ENCODE data around the gene VDR. TPM values are rescaled to one million over a fixed set of nuclear protein-coding genes. Genes with fewer than 3 reads are reported as not detected.

Gene VDR
- total and polyA plus RNA-seq, 12 donors: 6.9 to 80.1 (median 18.4) TPM

DNA sequence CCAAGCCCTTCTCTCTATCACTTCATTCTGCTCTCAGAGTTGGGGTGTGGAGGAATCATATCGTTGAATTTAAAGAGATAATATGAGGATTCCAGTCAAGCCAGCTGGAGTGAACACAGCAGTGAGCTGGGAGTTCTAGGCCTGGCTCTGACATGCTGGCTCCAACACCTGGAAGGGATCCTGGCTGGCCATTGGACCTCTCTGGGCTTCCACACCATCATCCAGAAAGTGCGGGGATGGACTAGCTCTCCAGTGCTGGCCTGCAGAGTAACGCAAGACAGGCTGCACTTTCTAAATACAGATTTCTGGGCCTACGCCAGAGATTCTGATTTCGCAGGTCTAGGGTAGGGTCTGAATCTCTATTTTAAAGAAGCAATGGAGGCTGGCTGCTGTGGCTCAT lies 50.3 kb downstream of the VDR start:
- Histone ChIP-seq H3K9me3 (replicated peaks in 1 of 3) (no peaks in the 10 kb centered on the region), H3K36me3 (replicated peaks in 1 of 2) (peaks cover 0 to 5% of the 10 kb centered on the region in 2 donors), H3K27ac (no peak overlapping the region), H3K4me1 (replicated peaks in 1 of 2) (peaks cover 4 to 14% of the 10 kb centered on the region in 2 donors), H3K27me3 (no peaks in the 10 kb centered on the region), H3K4me3 (no peak overlapping the region)
- TF ChIP-seq POLR2A (IDR thresholded peaks at IDR 0.05): no peak
- TF ChIP-seq, protein P1, sequence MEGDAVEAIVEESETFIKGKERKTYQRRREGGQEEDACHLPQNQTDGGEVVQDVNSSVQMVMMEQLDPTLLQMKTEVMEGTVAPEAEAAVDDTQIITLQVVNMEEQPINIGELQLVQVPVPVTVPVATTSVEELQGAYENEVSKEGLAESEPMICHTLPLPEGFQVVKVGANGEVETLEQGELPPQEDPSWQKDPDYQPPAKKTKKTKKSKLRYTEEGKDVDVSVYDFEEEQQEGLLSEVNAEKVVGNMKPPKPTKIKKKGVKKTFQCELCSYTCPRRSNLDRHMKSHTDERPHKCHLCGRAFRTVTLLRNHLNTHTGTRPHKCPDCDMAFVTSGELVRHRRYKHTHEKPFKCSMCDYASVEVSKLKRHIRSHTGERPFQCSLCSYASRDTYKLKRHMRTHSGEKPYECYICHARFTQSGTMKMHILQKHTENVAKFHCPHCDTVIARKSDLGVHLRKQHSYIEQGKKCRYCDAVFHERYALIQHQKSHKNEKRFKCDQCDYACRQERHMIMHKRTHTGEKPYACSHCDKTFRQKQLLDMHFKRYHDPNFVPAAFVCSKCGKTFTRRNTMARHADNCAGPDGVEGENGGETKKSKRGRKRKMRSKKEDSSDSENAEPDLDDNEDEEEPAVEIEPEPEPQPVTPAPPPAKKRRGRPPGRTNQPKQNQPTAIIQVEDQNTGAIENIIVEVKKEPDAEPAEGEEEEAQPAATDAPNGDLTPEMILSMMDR (IDR thresholded peaks at IDR 0.05): no peak
- WGBS, 4 donors: 94 to 98% (median 97%) methylated on average over 4 to 5 of the region's 5 CpGs
- no peak for DNase-seq
- intact Hi-C loops (cut with DNase I): no loop called here

DNA sequence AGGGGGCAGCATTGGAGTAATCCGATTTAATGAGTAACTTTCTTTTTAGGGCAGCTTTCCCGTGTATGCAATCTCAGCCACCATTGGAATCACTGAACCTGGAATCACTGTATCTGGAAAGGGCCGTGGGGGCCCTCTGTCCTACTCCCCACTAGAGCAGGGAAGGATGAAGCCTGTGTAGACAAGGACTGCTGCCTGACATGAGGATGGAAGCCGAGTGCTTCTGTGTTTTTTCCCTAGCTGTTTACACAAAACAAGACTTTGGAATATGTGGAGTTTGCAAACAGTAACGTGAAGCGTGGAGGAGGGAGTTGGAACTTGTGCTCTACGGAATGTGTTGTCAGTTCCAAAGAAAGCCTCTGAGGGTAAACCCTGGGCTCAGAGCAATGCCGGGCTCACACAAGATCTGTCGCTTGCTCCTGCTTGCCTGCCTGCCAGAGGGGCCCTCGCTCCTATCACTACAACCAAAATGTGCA lies 52.7 kb downstream of the VDR start:
- 76 to 85% (median 79%) methylated on average over 10 of the region's 10 CpGs for WGBS, 4 donors
- no peaks in the 10 kb centered on the region for H3K27me3 ChIP-seq
- intact Hi-C loops (cut with DNase I): no loop called here

DNA sequence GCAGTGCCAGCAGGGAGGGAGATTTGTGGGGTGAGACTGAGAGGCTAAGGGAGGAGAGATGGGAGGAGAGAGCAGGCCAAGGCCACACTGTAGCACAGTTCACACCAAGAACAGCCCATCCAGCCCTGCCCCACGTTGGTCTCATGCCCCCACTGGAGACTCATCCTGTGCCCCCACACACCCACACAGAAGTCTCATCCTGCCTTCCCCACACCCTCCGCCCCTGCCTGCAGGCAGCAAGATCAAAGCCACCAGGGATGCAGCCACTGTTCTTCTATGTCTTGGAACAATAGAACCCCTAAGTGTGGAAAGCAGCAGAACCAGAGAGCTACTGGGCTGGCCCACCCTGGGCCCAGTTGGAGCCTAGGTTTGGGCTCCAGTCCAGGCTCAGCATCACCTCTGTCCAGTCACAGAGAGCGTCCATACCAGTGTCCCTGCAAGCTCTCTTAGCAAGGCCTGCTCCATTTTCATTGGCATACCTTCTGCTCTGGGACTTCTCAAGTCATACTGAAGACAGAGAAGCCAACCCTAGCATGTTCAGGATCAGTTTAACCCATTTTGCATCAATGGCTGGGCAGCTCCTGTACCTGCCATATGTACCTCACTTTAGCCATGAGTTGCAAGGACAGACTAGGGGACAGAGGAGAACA lies 53.4 kb downstream of the VDR start:
- Histone ChIP-seq H3K9me3 (replicated peaks in 1 of 3) (no peaks in the 10 kb centered on the region), H3K36me3 (replicated peaks in 1 of 2) (peaks cover 0 to 2% of the 10 kb centered on the region in 2 donors), H3K4me1 (replicated peaks in 1 of 2) (peaks cover 0 to 5% of the 10 kb centered on the region in 2 donors), H3K27me3 (no peaks in the 10 kb centered on the region), H3K27ac (no peak overlapping the region), H3K4me3 (no peak overlapping the region)
- WGBS, 4 donors: 51 to 91% (median 70%) methylated on average over 1 to 3 of the region's 3 CpGs
- TF ChIP-seq, protein P1 (IDR thresholded peaks at IDR 0.05): no peak
- no peak for TF ChIP-seq POLR2A (IDR thresholded peaks at IDR 0.05)
- intact Hi-C loops (cut with DNase I): no loop called here
- peak in 3 of 7 donors; percentile 37 to 69 (median 61) for DNase-seq

More for the DNA sequence above, 52.7 kb downstream of the VDR start:
- H3K9me3 ChIP-seq (replicated peaks in 1 of 3): no peaks in the 10 kb centered on the region
- no peak overlapping the region for H3K4me3 ChIP-seq
- no peak overlapping the region for H3K27ac ChIP-seq
- H3K4me1 ChIP-seq (replicated peaks in 1 of 2): peaks cover 0 to 5% of the 10 kb centered on the region in 2 donors
- H3K36me3 ChIP-seq (replicated peaks in 1 of 2): peaks cover 0 to 2% of the 10 kb centered on the region in 2 donors
- peak in 1 of 7 donors; percentile 15 for DNase-seq
- no peak for TF ChIP-seq POLR2A (IDR thresholded peaks at IDR 0.05)
- TF ChIP-seq, protein P1 (IDR thresholded peaks at IDR 0.05): no peak

DNA sequence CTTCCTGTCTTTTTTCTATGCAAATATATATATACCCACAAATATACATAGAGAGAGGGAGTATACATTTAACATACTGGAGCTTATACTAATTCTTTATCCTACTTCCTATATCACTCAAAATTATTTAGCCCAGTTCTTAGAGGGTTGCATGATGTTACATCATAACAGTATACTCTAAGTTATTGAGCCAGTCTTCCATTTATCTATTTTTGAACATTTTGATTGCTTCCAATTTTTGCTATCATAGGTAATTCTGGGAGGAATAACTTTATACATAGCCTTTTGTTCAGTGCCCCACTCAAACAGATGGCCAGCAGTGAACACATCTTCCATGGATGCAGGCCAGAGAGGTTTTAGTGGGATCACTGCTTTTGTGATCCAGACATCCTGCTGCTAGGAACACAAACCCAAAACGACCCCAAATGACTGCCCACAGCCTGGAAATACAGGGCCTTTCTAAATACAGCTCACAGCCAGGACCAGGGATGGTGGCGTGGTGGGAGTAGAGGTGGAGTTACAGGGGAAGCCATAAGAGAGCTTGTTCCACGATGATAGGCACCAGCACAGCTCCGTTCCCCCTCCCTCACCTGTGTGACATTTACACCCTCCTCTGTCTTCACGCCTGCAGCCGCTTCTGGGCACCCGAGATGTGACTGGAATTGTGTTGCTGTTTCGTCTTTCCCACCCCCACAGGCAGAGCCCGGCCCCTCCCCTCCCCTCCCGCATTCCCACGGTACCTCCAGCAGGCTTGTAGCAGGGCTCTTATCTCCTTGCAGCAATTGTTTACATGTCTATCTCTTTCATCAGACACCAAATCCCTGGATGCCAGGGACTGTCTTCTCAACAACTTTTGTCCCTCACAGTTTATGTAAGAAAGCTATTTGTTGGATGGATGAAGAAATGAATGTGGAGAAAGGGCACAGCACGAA lies 54.4 kb downstream of the VDR start:
- no peak for DNase-seq
- no peak for TF ChIP-seq POLR2A (IDR thresholded peaks at IDR 0.05)
- TF ChIP-seq, protein P1 (IDR thresholded peaks at IDR 0.05): no peak
- peaks cover 0 to 8% of the 10 kb centered on the region in 2 donors for H3K36me3 ChIP-seq (replicated peaks in 1 of 2)
- intact Hi-C loops (cut with DNase I): no loop called here
- WGBS, 4 donors: 55 to 68% (median 61%) methylated on average over 12 of the region's 12 CpGs
- H3K9me3 ChIP-seq (replicated peaks in 1 of 3): no peaks in the 10 kb centered on the region
- no peaks in the 10 kb centered on the region for H3K27me3 ChIP-seq
- H3K4me3 ChIP-seq: no peak overlapping the region
- H3K27ac ChIP-seq: no peak overlapping the region
- peaks cover 0 to 5% of the 10 kb centered on the region in 2 donors for H3K4me1 ChIP-seq (replicated peaks in 1 of 2)

All from adrenal gland (tissue), 12 donors.